Epithelial cell of proximal tubule (primary cell): ENCODE measurements around the gene MTMR3. TPM values are rescaled to one million over a fixed set of nuclear protein-coding genes. Genes with fewer than 3 reads are reported as not detected.
"Not testable (repeated sequence)": the region's sequence is repeated elsewhere in the genome, so short reads cannot be mapped to it uniquely, and the experiment has no call there.

ENCODE experiments used
- DNase-seq: peaks from one replicate; pipeline ENCODE4 v3.0.0-alpha.2; 2011; ENCODE audit warnings: low read depth
- H3K4me3 ChIP-seq: 2 replicates; pipeline ENCODE4 v1.5.1; 2011; ENCODE audit warnings: low read depth, mild to moderate bottlenecking, low read length
- CTCF ChIP-seq: conservative IDR thresholded peaks from 2 replicates; pipeline ENCODE4 v1.5.1; 2012; ENCODE audit warnings: low read depth, mild to moderate bottlenecking, low read length
- total RNA-seq: library from RNA; depleted of rRNA; stranded (reverse); fragments of >200 nt; gene quantifications from 2 replicates; pipeline ENCODE4 v1.2.3, GENCODE V29; 2015

The MTMR3 gene
- total RNA-seq, 1 donor from 2014 or later, result 36.4 TPM

GRCh38 chr22:29856496-29856895, 26.5 kb upstream of the MTMR3 start:
- no peak for TF ChIP-seq CTCF
- DNase-seq, result no peak

GRCh38 chr22:29859030-29859429, 23.9 kb upstream of the MTMR3 start:
- DNase-seq, H3K4me3 ChIP-seq: not testable (repeated sequence)

More at GRCh38 chr22:29856496-29856895, 26.5 kb upstream of the MTMR3 start:
- H3K4me3 ChIP-seq, result no peak overlapping the region

- H3K4me3 ChIP-seq, result no peak overlapping the region
- no peak for TF ChIP-seq CTCF
- DNase-seq, result no peak
These were observed 22.8 kb upstream of the MTMR3 start for GRCh38 chr22:29860006-29860766.

GRCh38 chr22:29861672-29862297, 21.2 kb upstream of the MTMR3 start:
- H3K4me3 ChIP-seq, result no peak overlapping the region
- TF ChIP-seq CTCF, result no peak

GRCh38 chr22:29865572-29865971, 17.4 kb upstream of the MTMR3 start:
- DNase-seq, H3K4me3 ChIP-seq: not testable (repeated sequence)

More at GRCh38 chr22:29861672-29862297, 21.2 kb upstream of the MTMR3 start:
- DNase-seq, result no peak

- TF ChIP-seq CTCF, result no peak
- H3K4me3 ChIP-seq, result no peak overlapping the region
- DNase-seq, result no peak
These were observed 15.7 kb upstream of the MTMR3 start for GRCh38 chr22:29867260-29867659.

GRCh38 chr22:29867851-29868250, 15.1 kb upstream of the MTMR3 start:
- DNase-seq, result no peak
- no peak for TF ChIP-seq CTCF
- no peak overlapping the region for H3K4me3 ChIP-seq

- TF ChIP-seq CTCF, result no peak
- DNase-seq, result no peak
- no peak overlapping the region for H3K4me3 ChIP-seq
These were observed 12.4 kb upstream of the MTMR3 start for GRCh38 chr22:29870574-29870973.
